Endothelial cell of umbilical vein (primary cell): Measurements from ENCODE around the gene NUP50. TPM values are rescaled to one million over a fixed set of nuclear protein-coding genes. Genes with fewer than 3 reads are reported as not detected.

Experiments used
- BruUV-seq: library from RNA; stranded (reverse); fragments of 400-500 nt; replicated peaks from 2 replicates; lab custom pipeline; 2021; lab: Mats Ljungman, UMichigan
- CTCF ChIA-PET: fragments of 300-600, 350-600 bp; sonication (Branson Sonifier 250); formaldehyde crosslinking; loops from one replicate; lab custom pipeline; 2021; ENCODE audit warnings: antibody characterized with exemption, inconsistent platforms; lab: Charles Lee
- POLR2A ChIA-PET: fragments of 300-600, 350-600 bp; sonication (Branson Sonifier 250); formaldehyde crosslinking; loops from one replicate; lab custom pipeline; 2021; ENCODE audit warnings: antibody characterized with exemption, inconsistent platforms; lab: Charles Lee
- DNase-seq: peaks from one replicate; pipeline ENCODE4 v3.0.0-alpha.2; 2011; ENCODE audit warnings: low read depth, low spot score
- FAIRE-seq: peaks from 2 replicates; lab custom pipeline; 2011; peaks lifted over from hg19 to GRCh38; lab: Jason Lieb, UNC
- H2AFZ ChIP-seq: 2 replicates; pipeline ENCODE4 v1.6.0; 2012; ENCODE audit warnings: low read depth, low read length, control low read depth, inconsistent platforms
- H3K27ac ChIP-seq: 2 replicates; pipeline ENCODE4 v1.5.1; 2011; ENCODE audit warnings: low read depth, mild to moderate bottlenecking, control low read depth, low read length, moderate library complexity; ENCODE audit not compliant: insufficient read depth
- H3K27me3 ChIP-seq, 2 experiments: 2 replicates each; pipeline versions ENCODE4 v1.6.0 to v1.6.1; 2011; ENCODE audit warnings: low read length in 2 of 2, mixed read lengths in 1 of 2; ENCODE audit not compliant: control insufficient read depth in 2 of 2, insufficient read depth in 2 of 2
- H3K36me3 ChIP-seq, 2 experiments: 2 replicates in 1 of 2; 3 replicates in 1 of 2; pipeline ENCODE4 v1.5.1; 2011; ENCODE audit warnings: low read length in 2 of 2, mild to moderate bottlenecking in 1 of 2, moderate library complexity in 1 of 2; ENCODE audit not compliant: control insufficient read depth in 2 of 2, insufficient read depth in 2 of 2; ENCODE audit errors: extremely low read depth in 1 of 2
- H3K4me1 ChIP-seq: 3 replicates; pipeline ENCODE4 v1.5.1; 2011; ENCODE audit warnings: mild to moderate bottlenecking, low read length; ENCODE audit not compliant: control insufficient read depth, insufficient read depth; ENCODE audit errors: extremely low read depth
- H3K4me2 ChIP-seq: 2 replicates; pipeline ENCODE4 v1.6.1; 2011; ENCODE audit warnings: low read length, control low read depth, mixed read lengths; ENCODE audit not compliant: insufficient read depth
- H3K4me3 ChIP-seq, 3 experiments: fragments of 200-600 bp in 1 of 3; sonication (generic), shearing (Covaris generic) in 1 of 3; replicated peaks in 1 of 3; 2 replicates each; pipeline ENCODE4 v1.5.1; 2011 to 2016; ENCODE audit warnings: control low read depth in 3 of 3, low read length in 3 of 3, mild to moderate bottlenecking in 2 of 3, inconsistent platforms in 1 of 3, low read depth in 1 of 3, moderate library complexity in 1 of 3; ENCODE audit not compliant: insufficient read depth in 1 of 3
- H3K79me2 ChIP-seq: 2 replicates; pipeline ENCODE4 v1.6.0; 2012; ENCODE audit warnings: low read length, inconsistent platforms; ENCODE audit not compliant: control insufficient read depth, insufficient read depth
- H3K9ac ChIP-seq: replicated peaks from 2 replicates; pipeline ENCODE3; 2011; ENCODE audit warnings: low read length, control low read depth; ENCODE audit not compliant: insufficient read depth; ENCODE audit errors: extremely low read depth
- H3K9me1 ChIP-seq: replicated peaks from 3 replicates; pipeline ENCODE4 v1.6.0; 2011; ENCODE audit warnings: mild to moderate bottlenecking, low read length; ENCODE audit not compliant: control insufficient read depth, insufficient read depth; ENCODE audit errors: extremely low read depth
- H3K9me3 ChIP-seq: replicated peaks from 2 replicates; pipeline ENCODE4 v1.5.1; 2012; ENCODE audit warnings: low read length, inconsistent platforms; ENCODE audit not compliant: control insufficient read depth, insufficient read depth
- H4K20me1 ChIP-seq: replicated peaks from 2 replicates; pipeline ENCODE3; 2011; ENCODE audit warnings: mild to moderate bottlenecking, low read length; ENCODE audit not compliant: control insufficient read depth, insufficient read depth; ENCODE audit errors: extremely low read depth
- EZH2 ChIP-seq: IDR thresholded peaks from 2 replicates; pipeline ENCODE4 v1.6.1; 2012; ENCODE audit warnings: borderline replicate concordance, low read depth, mild to moderate bottlenecking, moderate library complexity, low read length, inconsistent platforms; ENCODE audit not compliant: severe bottlenecking
- FOS ChIP-seq: IDR thresholded peaks from 2 replicates; pipeline ENCODE4 v1.6.1; 2011; ENCODE audit warnings: mild to moderate bottlenecking, low read length, moderate library complexity, borderline replicate concordance; ENCODE audit not compliant: insufficient read depth
- GATA2 ChIP-seq: IDR thresholded peaks from 2 replicates; pipeline ENCODE4 v1.7.0; 2011; ENCODE audit warnings: low read depth, mild to moderate bottlenecking, moderate library complexity, mixed read lengths, low read length; ENCODE audit not compliant: insufficient read length, insufficient read depth
- JUN ChIP-seq: IDR thresholded peaks from 2 replicates; pipeline ENCODE4 v1.6.1; 2011; ENCODE audit warnings: borderline replicate concordance, low read depth; ENCODE audit not compliant: insufficient read length, insufficient read depth
- MYC ChIP-seq: IDR thresholded peaks from one replicate; pipeline ENCODE4 v1.6.1; 2011; ENCODE audit warnings: mild to moderate bottlenecking, low read depth, low read length
- POLR2A ChIP-seq: IDR thresholded peaks from 2 replicates; pipeline ENCODE4 v1.6.1; 2012; ENCODE audit warnings: low read depth, mild to moderate bottlenecking, control low read depth, low read length
- POLR2AphosphoS5 ChIP-seq: IDR thresholded peaks from 2 replicates; pipeline ENCODE4 v1.6.1; 2012; ENCODE audit warnings: low read depth, mild to moderate bottlenecking, control low read depth, low read length, moderate library complexity; ENCODE audit not compliant: insufficient read depth
- dilution Hi-C: fragments of 300-500 bp; cut with MboI; formaldehyde crosslinking; loops from one replicate; pipeline ENCODE4 v1.15.0; 2019; ENCODE audit warnings: low sequenced_read_pairs; ENCODE audit not compliant: extremely low pct_ligation_motif_present
- intact Hi-C: fragments of 100-400 bp; cut with micrococcal nuclease; formaldehyde crosslinking; loops from one replicate; pipeline ENCODE4 v1.10.0; 2022
- polyA plus RNA-seq, 4 experiments: library from polyadenylated mRNA; depleted of rRNA in 3 of 4; stranded (reverse) in 3 of 4; unstranded in 1 of 4; fragments of >200 nt; gene quantifications; 2 replicates each; pipeline versions ENCODE4 v1.2.1 to v1.2.3, GENCODE V29; 2011 to 2012; ENCODE audit warnings: missing spikeins in 1 of 4
- total RNA-seq: library from RNA; stranded (reverse); gene quantifications from 2 replicates; pipeline ENCODE4 v1.2.3, GENCODE V29; 2021
- TF ChIP-seq, protein P1 (sequence below): IDR thresholded peaks from 2 replicates; pipeline ENCODE4 v1.6.1; 2011; ENCODE audit not compliant: insufficient read depth, insufficient read length
- TF ChIP-seq, protein P2 (sequence below), 2 donors: IDR thresholded peaks; 1 replicate in 1 of 2; 2 replicates in 1 of 2; pipeline ENCODE4 v1.5.1; 2011; ENCODE audit warnings: low read length in 2 of 2, mild to moderate bottlenecking in 2 of 2, moderate library complexity in 2 of 2, control low read depth in 1 of 2, inconsistent platforms in 1 of 2, low read depth in 1 of 2; ENCODE audit not compliant: insufficient read depth in 1 of 2; ENCODE audit errors: extremely low read depth in 1 of 2

The NUP50 gene
- total and polyA plus RNA-seq, 2 donors (not counting 3 experiments of a cell fraction or from before 2014, with no cell fraction given) = 12.4 to 90.9 TPM

DNA sequence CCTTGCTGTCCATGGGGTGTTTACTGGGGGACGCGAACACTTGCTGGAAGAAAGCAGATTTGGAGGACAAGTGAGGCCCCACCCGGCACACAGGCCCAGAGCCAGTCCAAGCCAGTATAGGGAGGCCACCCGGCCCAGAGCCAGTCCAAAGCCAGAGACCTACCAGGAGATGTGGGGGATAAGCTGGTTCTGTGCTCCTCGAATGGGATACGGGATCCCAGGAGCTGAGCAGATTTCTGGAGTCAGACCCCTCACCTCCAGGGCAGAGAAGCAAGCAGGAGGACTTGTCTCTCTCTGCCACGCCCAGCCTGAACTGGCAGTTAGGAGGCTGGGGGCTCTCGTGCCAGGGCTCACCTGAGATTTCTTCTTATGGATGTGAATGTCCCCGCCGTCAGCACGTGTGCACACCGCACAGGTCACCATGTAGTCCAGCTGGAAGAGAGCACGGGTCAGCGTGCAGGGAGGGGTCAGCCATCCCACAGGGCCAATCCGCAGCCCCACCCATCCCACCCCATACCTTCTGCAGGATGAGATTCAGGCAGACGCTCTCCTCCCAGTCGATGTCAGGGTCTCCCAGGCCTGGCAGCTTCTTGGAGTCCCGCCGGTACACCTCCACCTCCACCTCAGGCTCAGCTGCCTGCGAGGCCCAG is 41.7 kb downstream of the NUP50 start:
- H3K36me3 ChIP-seq = peaks cover 0 to 16% of the 10 kb centered on the region in 2 experiments
- H2AFZ ChIP-seq = no peak overlapping the region
- no peaks in the 10 kb centered on the region for H3K79me2 ChIP-seq
- H3K9me3 ChIP-seq = no peaks in the 10 kb centered on the region
- H3K27ac ChIP-seq = no peak overlapping the region
- H3K9me1 ChIP-seq = no peaks in the 10 kb centered on the region
- intact Hi-C loops = no loop called here
- H3K4me1 ChIP-seq = peaks cover 2% of the 10 kb centered on the region
- H4K20me1 ChIP-seq = no peaks in the 10 kb centered on the region
- no peak overlapping the region for H3K4me3 ChIP-seq
- H3K4me2 ChIP-seq = no peak overlapping the region
- dilution Hi-C loops = no loop called here
- no peak for TF ChIP-seq POLR2A
- TF ChIP-seq, protein P1, sequence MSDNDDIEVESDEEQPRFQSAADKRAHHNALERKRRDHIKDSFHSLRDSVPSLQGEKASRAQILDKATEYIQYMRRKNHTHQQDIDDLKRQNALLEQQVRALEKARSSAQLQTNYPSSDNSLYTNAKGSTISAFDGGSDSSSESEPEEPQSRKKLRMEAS = no peak
- TF ChIP-seq MYC = no peak
- TF ChIP-seq EZH2 = no peak
- TF ChIP-seq POLR2AphosphoS5 = no peak
- no peak for TF ChIP-seq GATA2
- no peak for TF ChIP-seq JUN
- TF ChIP-seq, protein P2, sequence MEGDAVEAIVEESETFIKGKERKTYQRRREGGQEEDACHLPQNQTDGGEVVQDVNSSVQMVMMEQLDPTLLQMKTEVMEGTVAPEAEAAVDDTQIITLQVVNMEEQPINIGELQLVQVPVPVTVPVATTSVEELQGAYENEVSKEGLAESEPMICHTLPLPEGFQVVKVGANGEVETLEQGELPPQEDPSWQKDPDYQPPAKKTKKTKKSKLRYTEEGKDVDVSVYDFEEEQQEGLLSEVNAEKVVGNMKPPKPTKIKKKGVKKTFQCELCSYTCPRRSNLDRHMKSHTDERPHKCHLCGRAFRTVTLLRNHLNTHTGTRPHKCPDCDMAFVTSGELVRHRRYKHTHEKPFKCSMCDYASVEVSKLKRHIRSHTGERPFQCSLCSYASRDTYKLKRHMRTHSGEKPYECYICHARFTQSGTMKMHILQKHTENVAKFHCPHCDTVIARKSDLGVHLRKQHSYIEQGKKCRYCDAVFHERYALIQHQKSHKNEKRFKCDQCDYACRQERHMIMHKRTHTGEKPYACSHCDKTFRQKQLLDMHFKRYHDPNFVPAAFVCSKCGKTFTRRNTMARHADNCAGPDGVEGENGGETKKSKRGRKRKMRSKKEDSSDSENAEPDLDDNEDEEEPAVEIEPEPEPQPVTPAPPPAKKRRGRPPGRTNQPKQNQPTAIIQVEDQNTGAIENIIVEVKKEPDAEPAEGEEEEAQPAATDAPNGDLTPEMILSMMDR (IDR thresholded peaks at IDR 0.05; ENCODE audit: extremely low read depth in 1 of 2, insufficient read depth in 1 of 2, low read depth in 1 of 2, low read length in 2 of 2) = no peak
- no peak for TF ChIP-seq FOS
- FAIRE-seq (no peak), DNase-seq (no peak)
- CTCF ChIA-PET = no interaction called here
- no TSS peak for BruUV-seq
- POLR2A ChIA-PET = no interaction called here
- no peaks in the 10 kb centered on the region for H3K27me3 ChIP-seq
- H3K9ac ChIP-seq = no peak overlapping the region
